ENCODE data around the gene TTC39C.

The TTC39C gene

GRCh38 chr18:24014062-24014985 is at the start of gene TTC39C:
TTC39C (plus strand) TSS chr18:24014754; CDS start chr18:24014872, 118 bp downstream.
- DNase-seq, result peak; percentile 46

- DNase-seq, result peak; percentile 8
Observed at GRCh38 chr18:23966909-23967308, 47.6 kb upstream of the TTC39C start.

GRCh38 chr18:23967321-23968089 is 47.0 kb upstream of the TTC39C start:
- DNase-seq, result no peak

DNA sequence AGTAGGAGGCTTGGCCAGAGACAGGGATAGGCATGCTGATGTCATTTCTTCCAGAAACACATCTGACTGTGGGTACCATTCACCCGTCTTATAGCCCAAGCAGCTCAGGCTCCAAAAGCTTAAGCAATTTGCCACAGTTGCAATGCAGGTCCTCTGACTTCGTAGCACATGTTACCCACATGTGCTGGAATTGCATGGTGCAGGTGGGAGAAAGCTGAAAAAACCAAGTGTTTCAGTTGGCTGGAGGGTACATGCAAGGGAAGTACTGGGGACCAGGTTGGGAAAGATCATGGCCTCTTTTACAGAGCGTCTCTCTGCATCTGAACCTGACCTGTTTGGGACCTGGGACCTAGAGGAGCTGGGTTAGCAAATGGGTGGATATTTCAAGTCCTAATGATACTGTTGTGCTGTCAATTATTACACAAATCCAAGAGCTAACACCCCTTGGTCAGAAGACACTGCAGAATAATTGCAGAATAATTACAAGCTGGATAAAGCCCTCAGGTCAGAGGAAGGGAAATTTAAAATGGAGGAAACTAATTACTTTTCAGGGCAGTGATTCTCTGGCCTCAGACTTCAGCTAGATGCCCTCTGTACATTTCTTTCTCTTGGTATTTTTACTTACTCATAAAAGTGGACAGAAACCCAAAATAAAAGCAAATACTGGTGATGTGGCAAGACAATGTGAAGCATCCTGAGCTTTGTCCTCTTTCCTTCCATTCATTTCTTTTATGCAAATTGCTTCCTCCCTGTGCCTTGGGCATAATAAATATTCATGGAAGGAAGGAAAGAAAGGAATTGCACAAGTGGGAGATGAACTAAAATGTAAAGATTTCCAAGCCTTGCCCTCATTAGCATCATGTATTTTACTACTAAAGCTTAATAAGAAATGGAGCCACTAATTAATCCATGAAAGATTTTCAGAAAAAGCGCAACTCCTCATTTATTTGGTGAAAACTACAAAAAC is 45.6 kb upstream of the TTC39C start:
- DNase-seq, result no peak

DNA sequence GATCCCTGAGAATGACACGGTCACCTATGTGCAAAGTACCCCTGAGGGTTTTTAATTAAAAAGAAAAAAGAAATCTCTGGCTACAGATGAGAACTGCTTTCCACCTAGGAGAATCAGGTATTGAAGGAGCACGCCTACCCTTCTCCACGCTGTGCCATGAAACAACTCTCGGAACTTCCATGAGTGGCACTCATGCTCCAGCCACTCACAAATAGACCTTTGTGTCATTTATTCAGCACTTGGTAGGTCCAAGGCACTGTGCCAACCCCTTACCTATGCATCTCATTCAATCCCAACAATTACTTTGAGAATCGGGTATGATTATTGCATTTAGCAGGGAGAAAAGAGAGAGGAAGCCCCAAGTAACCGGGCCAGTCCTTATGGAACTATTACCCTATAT is 44.9 kb upstream of the TTC39C start:
- DNase-seq, result no peak

GRCh38 chr18:23970161-23971096 is 44.1 kb upstream of the TTC39C start:
- peak; percentile 10 for DNase-seq

GRCh38 chr18:23971097-23971440 is 43.5 kb upstream of the TTC39C start:
- no peak for DNase-seq

DNA sequence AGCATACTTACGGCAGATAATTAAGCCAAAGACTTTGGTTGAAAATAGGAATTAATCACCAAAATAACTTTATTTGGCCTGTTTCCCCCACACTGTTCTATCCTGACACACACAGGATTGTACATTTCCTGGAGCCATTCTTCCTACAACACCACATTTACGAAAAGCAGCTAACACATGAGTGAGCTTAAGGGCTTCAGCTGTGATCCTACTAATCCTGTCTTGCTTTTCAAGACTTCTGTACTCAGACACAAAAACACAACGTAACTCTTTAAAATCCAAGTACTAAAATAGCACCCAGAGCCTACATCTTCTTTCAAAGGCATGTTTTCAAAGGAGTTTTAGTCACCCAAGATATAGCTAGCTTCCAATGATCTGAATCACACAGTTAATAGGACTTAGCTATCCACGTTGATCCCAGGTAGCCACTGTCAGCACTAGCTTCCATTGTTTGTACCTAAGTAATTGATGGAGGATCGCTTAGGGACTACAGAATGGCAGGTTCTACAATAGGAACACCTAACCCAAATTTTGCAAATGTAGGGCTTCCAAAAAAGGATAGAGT is 42.8 kb upstream of the TTC39C start:
- DNase-seq, result no peak

DNA sequence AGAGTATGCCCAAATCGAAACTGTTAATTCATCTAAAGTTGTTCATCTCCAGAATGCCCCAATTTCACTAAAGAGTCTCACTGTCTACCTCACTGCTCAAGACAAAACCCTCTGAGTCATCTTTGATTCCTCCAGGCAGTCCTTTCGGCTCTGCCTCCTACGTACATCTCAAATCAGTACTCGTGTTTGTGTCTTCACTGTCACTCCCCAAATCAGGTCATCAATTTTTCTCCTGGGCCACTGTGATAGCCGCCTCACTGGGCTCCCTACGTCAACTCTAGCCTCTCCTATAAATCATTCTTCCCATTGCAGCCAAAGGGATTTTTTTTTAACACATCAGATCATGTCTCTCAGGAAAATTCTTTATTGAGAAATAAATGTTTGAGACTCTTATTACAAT is 42.1 kb upstream of the TTC39C start:
- DNase-seq, result no peak

GRCh38 chr18:23977103-23977502 is 37.5 kb upstream of the TTC39C start:
- DNase-seq, result no peak

- no peak for DNase-seq
Observed at GRCh38 chr18:23977719-23978483, 36.7 kb upstream of the TTC39C start.

DNA sequence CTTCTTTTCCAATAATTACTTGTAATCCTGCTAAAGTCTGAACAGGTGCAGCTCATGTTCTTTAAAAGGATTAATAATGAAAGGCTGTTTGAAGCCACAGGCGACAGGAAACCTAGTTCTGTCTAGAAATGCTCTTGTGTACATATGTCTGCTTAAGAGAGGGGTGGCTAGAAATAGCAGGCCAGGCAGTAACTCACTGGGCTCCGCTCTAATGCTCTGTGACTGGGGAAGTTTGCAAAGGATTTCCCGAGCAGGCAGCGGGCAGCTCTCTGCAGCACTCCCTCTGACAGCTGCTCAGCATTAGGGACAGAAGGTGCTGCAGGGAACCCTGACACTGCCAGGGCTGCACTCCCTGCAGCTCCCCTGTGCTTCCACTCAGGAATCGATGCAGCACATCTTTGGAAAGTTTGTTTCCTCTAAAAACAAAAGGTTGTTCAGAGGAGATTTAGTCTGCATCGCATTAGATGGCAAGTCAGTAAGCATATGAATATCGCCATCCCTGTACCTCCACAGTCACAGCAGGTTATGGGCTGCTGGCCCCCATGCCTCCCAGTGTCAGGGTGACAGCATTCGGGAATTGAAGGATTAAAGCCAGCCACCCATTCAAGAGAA is 33.1 kb upstream of the TTC39C start:
- DNase-seq, result peak; percentile 32

GRCh38 chr18:23982155-23983079 is 32.1 kb upstream of the TTC39C start:
- no peak for DNase-seq

- no peak for DNase-seq
Observed at GRCh38 chr18:23983112-23983511, 31.4 kb upstream of the TTC39C start.

DNA sequence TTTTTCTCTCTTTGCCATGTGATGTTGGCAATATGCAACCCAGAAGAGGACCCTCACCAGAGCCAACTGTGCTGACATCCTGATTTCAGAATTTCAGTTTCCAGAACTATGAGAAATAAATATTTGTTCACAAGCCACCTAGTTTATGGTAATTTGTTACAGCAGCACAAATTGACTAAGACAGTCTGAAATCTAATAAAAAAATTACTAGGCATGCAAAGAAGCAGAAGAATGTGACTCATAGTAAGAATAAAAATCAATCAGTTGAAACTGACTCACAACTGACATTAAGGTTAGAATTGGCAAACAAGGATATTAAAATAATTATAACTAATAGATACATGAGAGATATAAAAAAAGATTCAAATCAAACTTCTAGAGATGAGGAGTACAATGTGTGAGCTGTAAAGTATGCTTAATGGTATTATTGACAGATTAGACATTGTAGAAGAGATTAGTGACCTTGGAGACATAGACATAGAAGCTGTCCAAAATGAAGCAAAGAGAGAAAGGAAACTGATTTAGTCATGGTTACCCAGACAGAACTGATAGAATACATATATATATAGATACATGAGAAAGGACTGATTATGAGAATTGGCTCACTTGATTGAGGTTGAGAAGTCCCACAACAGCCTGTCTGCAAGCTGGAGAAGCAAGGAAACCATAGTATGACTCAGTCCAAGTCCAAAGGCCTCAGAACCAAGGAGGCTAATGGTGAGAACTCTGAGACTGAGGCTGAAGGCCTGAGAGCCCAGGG is 27.8 kb upstream of the TTC39C start:
- no peak for DNase-seq

- no peak for DNase-seq
Observed at GRCh38 chr18:23990474-23991410, 23.8 kb upstream of the TTC39C start.
